ENCODE data around the gene ZCCHC7. TPM values are rescaled to one million over a fixed set of nuclear protein-coding genes. Genes with fewer than 3 reads are reported as not detected.

Gene ZCCHC7
- total RNA-seq, 1 experiment from 2014 or later: 31.2 TPM

DNA sequence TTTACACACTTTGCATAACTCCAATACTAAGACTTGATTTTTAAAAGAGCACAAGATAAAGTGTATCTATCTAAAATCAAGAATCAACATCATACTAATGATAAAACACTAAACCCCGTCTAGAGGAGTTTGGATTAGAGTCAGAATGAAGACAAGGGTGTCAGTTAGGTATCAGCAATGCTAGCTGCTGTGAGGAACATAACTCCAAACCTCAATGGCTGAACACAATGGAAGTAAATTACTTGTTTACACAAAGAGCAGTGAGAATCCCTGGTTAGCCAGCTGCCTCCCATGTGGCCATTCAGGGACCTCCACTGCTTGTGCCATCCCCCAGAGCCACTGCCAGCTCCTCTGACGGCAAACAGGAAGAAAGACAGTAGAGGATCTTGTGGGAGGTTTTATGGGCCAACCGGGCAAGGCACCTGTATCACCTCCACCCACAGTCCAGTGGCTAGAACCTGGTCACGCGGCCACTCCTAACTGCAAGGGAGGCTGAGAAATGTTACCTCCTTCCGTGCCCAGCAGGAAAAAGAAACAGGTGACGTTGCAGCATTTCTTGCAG, 278.2 kb downstream of the ZCCHC7 start:
- no peak overlapping the region for H3K4me3 ChIP-seq (replicated peaks in 1 of 2; ENCODE audit: low read depth in 1 of 2, low read length in 2 of 2)
- no peaks in the 10 kb centered on the region for H4K20me1 ChIP-seq (ENCODE audit: insufficient read depth)
- H2AFZ ChIP-seq (ENCODE audit: low read depth, low read length, poor library complexity, severe bottlenecking): no peak overlapping the region
- TF ChIP-seq, protein P1, sequence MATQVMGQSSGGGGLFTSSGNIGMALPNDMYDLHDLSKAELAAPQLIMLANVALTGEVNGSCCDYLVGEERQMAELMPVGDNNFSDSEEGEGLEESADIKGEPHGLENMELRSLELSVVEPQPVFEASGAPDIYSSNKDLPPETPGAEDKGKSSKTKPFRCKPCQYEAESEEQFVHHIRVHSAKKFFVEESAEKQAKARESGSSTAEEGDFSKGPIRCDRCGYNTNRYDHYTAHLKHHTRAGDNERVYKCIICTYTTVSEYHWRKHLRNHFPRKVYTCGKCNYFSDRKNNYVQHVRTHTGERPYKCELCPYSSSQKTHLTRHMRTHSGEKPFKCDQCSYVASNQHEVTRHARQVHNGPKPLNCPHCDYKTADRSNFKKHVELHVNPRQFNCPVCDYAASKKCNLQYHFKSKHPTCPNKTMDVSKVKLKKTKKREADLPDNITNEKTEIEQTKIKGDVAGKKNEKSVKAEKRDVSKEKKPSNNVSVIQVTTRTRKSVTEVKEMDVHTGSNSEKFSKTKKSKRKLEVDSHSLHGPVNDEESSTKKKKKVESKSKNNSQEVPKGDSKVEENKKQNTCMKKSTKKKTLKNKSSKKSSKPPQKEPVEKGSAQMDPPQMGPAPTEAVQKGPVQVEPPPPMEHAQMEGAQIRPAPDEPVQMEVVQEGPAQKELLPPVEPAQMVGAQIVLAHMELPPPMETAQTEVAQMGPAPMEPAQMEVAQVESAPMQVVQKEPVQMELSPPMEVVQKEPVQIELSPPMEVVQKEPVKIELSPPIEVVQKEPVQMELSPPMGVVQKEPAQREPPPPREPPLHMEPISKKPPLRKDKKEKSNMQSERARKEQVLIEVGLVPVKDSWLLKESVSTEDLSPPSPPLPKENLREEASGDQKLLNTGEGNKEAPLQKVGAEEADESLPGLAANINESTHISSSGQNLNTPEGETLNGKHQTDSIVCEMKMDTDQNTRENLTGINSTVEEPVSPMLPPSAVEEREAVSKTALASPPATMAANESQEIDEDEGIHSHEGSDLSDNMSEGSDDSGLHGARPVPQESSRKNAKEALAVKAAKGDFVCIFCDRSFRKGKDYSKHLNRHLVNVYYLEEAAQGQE (IDR thresholded peaks at IDR 0.05; ENCODE audit: low read depth): no peak
- TF ChIP-seq, protein P2, sequence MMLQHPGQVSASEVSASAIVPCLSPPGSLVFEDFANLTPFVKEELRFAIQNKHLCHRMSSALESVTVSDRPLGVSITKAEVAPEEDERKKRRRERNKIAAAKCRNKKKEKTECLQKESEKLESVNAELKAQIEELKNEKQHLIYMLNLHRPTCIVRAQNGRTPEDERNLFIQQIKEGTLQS (IDR thresholded peaks at IDR 0.05): no peak
- TF ChIP-seq EGR1 (IDR thresholded peaks at IDR 0.05; ENCODE audit: low read depth) (no peak), YY1 (IDR thresholded peaks at IDR 0.05; ENCODE audit: extremely low read depth, insufficient replicate concordance, low read depth, low read length) (no peak), POLR2A (IDR thresholded peaks at IDR 0.05; ENCODE audit: borderline replicate concordance, extremely low read depth, insufficient read depth, insufficient read length) (no peak), FOSL1 (IDR thresholded peaks at IDR 0.05; ENCODE audit: low read depth) (no peak), CBX3 (IDR thresholded peaks at IDR 0.05; ENCODE audit: low read depth) (no peak), CEBPB (IDR thresholded peaks at IDR 0.05; ENCODE audit: low read depth) (no peak)
- TF ChIP-seq, protein P3, sequence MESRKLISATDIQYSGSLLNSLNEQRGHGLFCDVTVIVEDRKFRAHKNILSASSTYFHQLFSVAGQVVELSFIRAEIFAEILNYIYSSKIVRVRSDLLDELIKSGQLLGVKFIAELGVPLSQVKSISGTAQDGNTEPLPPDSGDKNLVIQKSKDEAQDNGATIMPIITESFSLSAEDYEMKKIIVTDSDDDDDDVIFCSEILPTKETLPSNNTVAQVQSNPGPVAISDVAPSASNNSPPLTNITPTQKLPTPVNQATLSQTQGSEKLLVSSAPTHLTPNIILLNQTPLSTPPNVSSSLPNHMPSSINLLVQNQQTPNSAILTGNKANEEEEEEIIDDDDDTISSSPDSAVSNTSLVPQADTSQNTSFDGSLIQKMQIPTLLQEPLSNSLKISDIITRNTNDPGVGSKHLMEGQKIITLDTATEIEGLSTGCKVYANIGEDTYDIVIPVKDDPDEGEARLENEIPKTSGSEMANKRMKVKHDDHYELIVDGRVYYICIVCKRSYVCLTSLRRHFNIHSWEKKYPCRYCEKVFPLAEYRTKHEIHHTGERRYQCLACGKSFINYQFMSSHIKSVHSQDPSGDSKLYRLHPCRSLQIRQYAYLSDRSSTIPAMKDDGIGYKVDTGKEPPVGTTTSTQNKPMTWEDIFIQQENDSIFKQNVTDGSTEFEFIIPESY (IDR thresholded peaks at IDR 0.05; ENCODE audit: extremely low read depth, insufficient replicate concordance, low read length): no peak
- TF ChIP-seq, protein P4, sequence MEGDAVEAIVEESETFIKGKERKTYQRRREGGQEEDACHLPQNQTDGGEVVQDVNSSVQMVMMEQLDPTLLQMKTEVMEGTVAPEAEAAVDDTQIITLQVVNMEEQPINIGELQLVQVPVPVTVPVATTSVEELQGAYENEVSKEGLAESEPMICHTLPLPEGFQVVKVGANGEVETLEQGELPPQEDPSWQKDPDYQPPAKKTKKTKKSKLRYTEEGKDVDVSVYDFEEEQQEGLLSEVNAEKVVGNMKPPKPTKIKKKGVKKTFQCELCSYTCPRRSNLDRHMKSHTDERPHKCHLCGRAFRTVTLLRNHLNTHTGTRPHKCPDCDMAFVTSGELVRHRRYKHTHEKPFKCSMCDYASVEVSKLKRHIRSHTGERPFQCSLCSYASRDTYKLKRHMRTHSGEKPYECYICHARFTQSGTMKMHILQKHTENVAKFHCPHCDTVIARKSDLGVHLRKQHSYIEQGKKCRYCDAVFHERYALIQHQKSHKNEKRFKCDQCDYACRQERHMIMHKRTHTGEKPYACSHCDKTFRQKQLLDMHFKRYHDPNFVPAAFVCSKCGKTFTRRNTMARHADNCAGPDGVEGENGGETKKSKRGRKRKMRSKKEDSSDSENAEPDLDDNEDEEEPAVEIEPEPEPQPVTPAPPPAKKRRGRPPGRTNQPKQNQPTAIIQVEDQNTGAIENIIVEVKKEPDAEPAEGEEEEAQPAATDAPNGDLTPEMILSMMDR (IDR thresholded peaks at IDR 0.05 in 2 of 3, conservative IDR thresholded peaks at IDR 0.05 in 1 of 3; ENCODE audit: borderline replicate concordance in 1 of 3, insufficient read depth in 1 of 3, low read depth in 2 of 3, low read length in 2 of 3): no peak
- DNase-seq (ENCODE audit: low read depth, low spot score): no peak
- RAD21 ChIA-PET (ENCODE audit: low non-redundant PET in 1 of 2, low total read pairs in 2 of 2, uncharacterized antibody in 2 of 2, unreplicated experiment in 2 of 2): no interaction called here
- H3K4me2 ChIP-seq (ENCODE audit: low read length): no peak overlapping the region
- no peaks in the 10 kb centered on the region for H3K79me2 ChIP-seq (ENCODE audit: insufficient read depth, low read length)
- H3K27me3 ChIP-seq (ENCODE audit: insufficient read depth, low read length): no peaks in the 10 kb centered on the region
- POLR2A ChIA-PET: no interaction called here
- peaks cover 4 to 6% of the 10 kb centered on the region in 2 experiments; a peak in 3 of 4 replicates for H3K4me1 ChIP-seq (ENCODE audit: control insufficient read depth in 1 of 2, insufficient read depth in 2 of 2, low read length in 2 of 2)
- no peaks in the 10 kb centered on the region for H3K9me3 ChIP-seq (ENCODE audit: control insufficient read depth in 1 of 2, insufficient read depth in 1 of 2, low read depth in 1 of 2, low read length in 2 of 2)
- no peaks in the 10 kb centered on the region; a peak in 1 of 4 replicates for H3K36me3 ChIP-seq (ENCODE audit: control insufficient read depth in 1 of 2, insufficient read depth in 2 of 2, low read length in 2 of 2)
- no peak for ATAC-seq
- H3K27ac ChIP-seq (ENCODE audit: low read depth, low read length): no peak overlapping the region
- intact Hi-C loops (cut with micrococcal nuclease): loop anchor here (10.0 kb wide), 1 partner anchor 524 kb away; no protein-coding TSS in a partner anchor
- H3K9ac ChIP-seq (ENCODE audit: low read length): no peak overlapping the region
- no TSS peak for BruUV-seq (replicated peaks)
- CTCF ChIA-PET: no interaction called here
- H3K9me2 ChIP-seq (ENCODE audit: insufficient read depth): no peaks in the 10 kb centered on the region

Measured in HCT116 (cell line).